ENCODE results near the gene GRK3.

GRCh38 chr22:25722223-25722622 lies 157.7 kb downstream of the GRK3 start:
- TF ChIP-seq CTCF (IDR thresholded peaks at IDR 0.05) (no peak), POLR2A (IDR thresholded peaks at IDR 0.05) (no peak), POLR2AphosphoS5 (IDR thresholded peaks at IDR 0.05) (no peak), EP300 (IDR thresholded peaks at IDR 0.05) (no peak)
